Uterus (tissue), 4 donors: ENCODE results near the gene IBA57. TPM values are rescaled to one million over a fixed set of nuclear protein-coding genes. Genes with fewer than 3 reads are reported as not detected.

Source experiments
- DNase-seq, 2 donors: peaks; one replicate each; pipeline ENCODE4 v3.0.0-alpha.2; 2019 to 2020
- H3K27ac ChIP-seq, 2 donors: fragments of 200-600 bp; sonication (generic); 1 replicate in 1 of 2; 2 replicates in 1 of 2; pipeline ENCODE4 v1.5.1; 2016 to 2018
- H3K27me3 ChIP-seq, 2 donors: fragments of 200-600 bp; sonication (generic); one replicate each; pipeline ENCODE4 v1.5.1; 2018 to 2019; ENCODE audit warnings: control low read depth in 1 of 2
- H3K36me3 ChIP-seq, 2 donors: fragments of 200-600 bp; sonication (generic); one replicate each; pipeline ENCODE4 v1.5.1; 2019; ENCODE audit warnings: control low read depth in 1 of 2
- H3K4me1 ChIP-seq, 2 donors: fragments of 200-600 bp; sonication (generic); one replicate each; pipeline ENCODE4 v1.5.1; 2018 to 2019; ENCODE audit warnings: control low read depth in 1 of 2
- H3K4me3 ChIP-seq, 2 donors: fragments of 200-600 bp; sonication (generic); 1 replicate in 1 of 2; 2 replicates in 1 of 2; pipeline ENCODE4 v1.5.1; 2018 to 2019; ENCODE audit warnings: mild to moderate bottlenecking in 1 of 2
- H3K9me3 ChIP-seq, 2 donors: fragments of 200-600 bp; sonication (generic); one replicate each; pipeline ENCODE4 v1.5.1; 2019; ENCODE audit warnings: control low read depth in 1 of 2
- CTCF ChIP-seq, 4 experiments: fragments of 200-600 bp in 2 of 4; fragments of 450-650 bp in 2 of 4; sonication (generic) in 2 of 4; IDR thresholded peaks; one replicate each; pipeline ENCODE4 v1.5.1; 2016 to 2019; ENCODE audit warnings: antibody characterized with exemption in 4 of 4, mild to moderate bottlenecking in 2 of 4, moderate library complexity in 1 of 4
- POLR2A ChIP-seq, 2 donors: fragments of 450-650 bp; IDR thresholded peaks; one replicate each; pipeline ENCODE4 v1.6.1; 2016; ENCODE audit warnings: antibody characterized with exemption in 2 of 2, mild to moderate bottlenecking in 1 of 2, moderate library complexity in 1 of 2
- intact Hi-C: fragments of 100-400 bp; cut with DNase I; formaldehyde crosslinking; loops from one replicate; pipeline ENCODE4 v1.15.1; 2023; ENCODE audit warnings: low total_unique reads
- total RNA-seq, 4 donors: library from RNA; depleted of rRNA in 3 of 4; stranded (reverse); fragments of >200 nt in 3 of 4; gene quantifications; one replicate each; pipeline versions ENCODE4 v1.1.0 to v1.2.4, GENCODE V29; 2014 to 2023
- donor health status: DM: yes; HTN: yes; CAD: no.

The IBA57 gene
- total RNA-seq, 4 donors from 2014 or later = 3.3 to 13.5 (median 7.5) TPM

DNA sequence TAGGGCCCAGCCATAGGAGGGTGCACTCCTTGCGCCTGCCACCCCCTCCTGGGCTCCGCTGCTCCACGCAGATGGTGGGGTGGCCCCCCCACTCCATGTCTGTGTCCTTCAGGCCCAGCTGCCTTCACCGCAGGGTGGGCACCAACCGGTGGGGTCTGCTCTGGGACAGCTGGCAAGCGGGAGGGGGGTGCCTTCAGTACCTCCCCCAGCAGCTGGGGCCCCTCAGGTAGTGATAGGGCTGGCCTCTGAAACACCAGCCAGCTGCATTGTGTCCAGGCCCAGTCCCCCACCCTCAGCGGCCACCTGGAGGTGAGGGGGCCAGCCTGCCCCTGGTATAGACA, 15.5 kb upstream of the IBA57 start:
- peak in 1 of 2 donors; percentile 45 for DNase-seq
- H3K4me1 ChIP-seq = peaks cover 16 to 36% of the 10 kb centered on the region in 2 donors

DNA sequence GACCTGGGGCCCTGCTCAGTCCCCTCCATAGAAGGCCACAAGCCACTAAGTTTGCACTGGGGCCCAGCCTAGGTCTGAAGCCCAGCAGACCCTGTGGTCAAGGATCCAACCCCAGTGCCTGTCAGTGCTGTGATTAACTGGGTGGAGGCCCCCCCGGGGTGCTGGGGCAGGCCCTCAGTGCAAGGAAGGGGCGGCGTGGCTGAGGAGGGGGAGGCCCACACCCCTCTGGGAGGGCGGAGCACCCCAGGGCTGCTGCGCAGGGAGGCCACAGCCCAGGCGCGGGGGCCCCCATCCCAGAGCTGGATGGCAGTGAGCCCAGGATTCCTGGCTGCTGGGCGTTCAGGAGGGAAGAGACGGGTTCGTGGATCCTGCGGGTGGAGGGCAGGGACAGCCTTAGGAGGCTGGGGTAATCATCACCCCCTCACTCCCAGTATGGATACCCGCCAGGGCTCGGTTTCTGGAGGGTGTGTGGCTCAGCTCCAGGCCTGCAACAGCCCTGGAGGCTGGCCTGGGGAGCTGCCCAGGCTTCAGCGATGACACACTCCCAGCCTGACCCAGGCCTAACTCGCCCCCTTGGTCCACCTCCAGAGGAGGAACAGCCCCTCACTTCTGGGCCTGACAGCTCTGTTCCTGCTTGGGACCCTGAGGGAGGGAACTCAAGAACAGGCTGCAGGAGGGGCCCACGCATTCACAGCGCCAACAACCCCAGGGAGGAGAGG, 15.0 kb upstream of the IBA57 start:
- peak; percentile 92 for DNase-seq
- intact Hi-C loops = no loop called here
- Histone ChIP-seq H3K9me3 (no peaks in the 10 kb centered on the region), H3K4me1 (peaks cover 16 to 36% of the 10 kb centered on the region in 2 donors), H3K27me3 (no peaks in the 10 kb centered on the region), H3K27ac (peak overlapping the region; percentile 88 to 91), H3K4me3 (peak overlapping the region in 1 of 2 donors; percentile 34), H3K36me3 (no peaks in the 10 kb centered on the region)
- TF ChIP-seq CTCF (IDR thresholded peaks at IDR 0.05) = peak in 1 of 4 experiments; percentile 24
- no peak for TF ChIP-seq POLR2A (IDR thresholded peaks at IDR 0.05)

More for the DNA sequence above, 15.5 kb upstream of the IBA57 start:
- peak overlapping the region; percentile 88 to 91 for H3K27ac ChIP-seq
- H3K4me3 ChIP-seq = peak overlapping the region; percentile 29 to 34
- no peaks in the 10 kb centered on the region for H3K9me3 ChIP-seq
- no peaks in the 10 kb centered on the region for H3K27me3 ChIP-seq
- intact Hi-C loops = no loop called here
- no peaks in the 10 kb centered on the region for H3K36me3 ChIP-seq
- TF ChIP-seq CTCF (IDR thresholded peaks at IDR 0.05) (no peak), POLR2A (IDR thresholded peaks at IDR 0.05) (no peak)

DNA sequence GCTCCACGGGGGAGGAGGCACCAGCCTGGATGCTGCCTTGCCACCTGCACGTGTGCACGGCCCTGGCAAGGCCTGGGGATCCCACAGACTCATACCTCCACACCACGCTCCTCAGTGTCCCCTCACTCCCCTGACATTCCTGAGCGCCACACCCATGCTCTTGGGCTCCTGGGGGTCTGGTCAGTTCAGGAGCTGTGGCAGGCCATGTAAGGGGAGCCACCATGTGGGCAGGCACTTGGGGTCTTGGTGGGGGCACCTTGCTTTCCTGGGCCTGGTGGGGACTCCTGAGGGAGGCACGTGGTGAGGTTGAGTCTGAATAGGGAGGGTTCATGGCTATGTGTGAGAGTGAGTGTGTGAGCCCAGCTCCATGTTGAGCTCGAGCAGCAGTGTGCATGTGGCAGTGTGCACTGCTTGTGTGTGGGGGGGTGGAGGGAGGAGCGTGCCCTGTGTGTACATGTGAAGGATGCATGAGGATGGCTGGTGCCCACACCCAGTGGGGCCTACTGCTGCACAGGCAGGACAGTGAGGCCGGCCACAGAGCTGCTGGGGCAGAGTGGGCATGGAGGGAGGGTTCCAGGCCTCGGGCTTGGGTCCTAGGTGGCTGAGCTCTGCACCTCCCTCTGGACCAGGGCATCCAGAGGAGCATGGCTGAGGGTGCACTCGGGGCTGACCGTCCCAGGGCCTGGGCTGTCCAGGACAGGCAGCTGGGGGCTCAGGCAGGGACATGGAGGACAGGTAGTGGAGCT, 14.3 kb upstream of the IBA57 start:
- no peak for TF ChIP-seq POLR2A (IDR thresholded peaks at IDR 0.05)
- TF ChIP-seq CTCF (IDR thresholded peaks at IDR 0.05) = no peak
- Histone ChIP-seq H3K27me3 (no peaks in the 10 kb centered on the region), H3K9me3 (no peaks in the 10 kb centered on the region), H3K27ac (peak overlapping the region; percentile 88 to 91), H3K36me3 (no peaks in the 10 kb centered on the region), H3K4me3 (peak overlapping the region in 1 of 2 donors; percentile 34), H3K4me1 (peaks cover 16 to 36% of the 10 kb centered on the region in 2 donors)
- intact Hi-C loops = no loop called here
- DNase-seq = peak; percentile 32 to 39

GRCh38 chr1:228152097-228152917, 13.3 kb upstream of the IBA57 start:
- H3K27ac ChIP-seq = peak overlapping the region; percentile 88 to 91
- intact Hi-C loops = no loop called here
- no peaks in the 10 kb centered on the region for H3K27me3 ChIP-seq
- no peak overlapping the region for H3K4me3 ChIP-seq
- TF ChIP-seq CTCF (IDR thresholded peaks at IDR 0.05) = no peak
- no peak for TF ChIP-seq POLR2A (IDR thresholded peaks at IDR 0.05)
- no peaks in the 10 kb centered on the region for H3K9me3 ChIP-seq
- no peaks in the 10 kb centered on the region for H3K36me3 ChIP-seq
- H3K4me1 ChIP-seq = peaks cover 16 to 36% of the 10 kb centered on the region in 2 donors
- peak; percentile 16 to 18 for DNase-seq
